ACHN (cell line): ENCODE data around the gene IGF1.

Source experiments
- DNase-seq: peaks from one replicate; pipeline ENCODE4 v3.0.0-alpha.2; 2015
- in situ Hi-C: cut with HindIII; loops from 2 replicates; pipeline ENCODE4 v1.10.0; 2017; ENCODE audit warnings: low sequenced_read_pairs, low pct_ligation_motif_present, low pct_unique_long_range_greater_than_20kb

The IGF1 gene

DNA sequence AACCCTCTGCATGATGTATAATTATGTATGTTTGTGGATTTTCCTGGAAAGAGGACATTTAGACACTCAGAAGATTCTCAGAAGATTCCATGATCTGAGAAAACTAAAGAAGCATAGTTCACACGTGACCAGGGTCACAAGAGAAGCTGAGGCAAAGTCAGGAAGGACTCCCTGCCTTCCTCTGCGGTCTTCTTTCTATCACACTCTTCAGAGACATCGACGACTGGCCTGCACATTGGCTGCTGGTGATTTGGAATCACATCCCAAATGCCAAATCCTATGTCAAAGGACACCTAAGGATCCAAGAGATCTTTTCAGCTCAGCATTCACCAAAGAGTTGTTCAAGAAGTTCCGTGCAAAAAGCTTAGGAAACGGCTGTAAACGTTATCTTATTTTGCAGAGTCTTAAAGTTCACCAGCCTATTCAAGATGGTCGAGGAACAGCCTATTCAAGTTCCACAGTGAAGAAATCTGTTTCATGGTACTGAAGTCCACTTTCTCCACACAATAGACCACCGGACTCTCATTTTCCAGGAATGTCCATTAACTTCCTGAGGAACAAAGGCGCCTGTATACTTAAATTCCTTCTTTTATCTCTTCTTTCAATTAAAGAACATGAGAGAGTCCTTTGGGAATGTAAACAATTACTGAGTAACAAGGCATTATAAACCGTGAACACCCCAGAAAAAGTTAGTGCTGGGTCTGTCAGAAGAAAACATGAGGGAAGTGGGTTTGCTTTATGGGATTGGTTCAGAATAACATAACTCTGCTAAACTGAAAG, 42.1 kb downstream of the IGF1 start:
- no peak for DNase-seq
- in situ Hi-C loops, result no loop called here

DNA sequence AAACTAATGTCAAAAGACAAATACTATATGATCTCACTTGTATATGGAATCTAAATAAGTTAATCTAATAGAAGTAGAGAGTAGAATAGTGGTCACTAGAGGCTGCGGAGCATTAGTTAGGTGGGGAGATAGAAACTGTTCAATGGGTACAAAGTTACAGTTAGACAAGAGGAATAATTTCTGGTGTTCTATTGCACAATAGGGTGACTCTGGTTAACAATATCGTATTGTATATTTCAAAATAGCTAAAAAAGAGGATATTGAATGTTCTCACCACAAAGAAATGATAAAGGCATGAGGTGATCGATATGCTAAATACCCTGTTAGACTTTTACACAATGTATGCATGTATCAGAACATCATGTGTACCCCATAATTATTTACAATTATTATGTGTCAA, 42.9 kb downstream of the IGF1 start:
- in situ Hi-C loops, result no loop called here
- no peak for DNase-seq

DNA sequence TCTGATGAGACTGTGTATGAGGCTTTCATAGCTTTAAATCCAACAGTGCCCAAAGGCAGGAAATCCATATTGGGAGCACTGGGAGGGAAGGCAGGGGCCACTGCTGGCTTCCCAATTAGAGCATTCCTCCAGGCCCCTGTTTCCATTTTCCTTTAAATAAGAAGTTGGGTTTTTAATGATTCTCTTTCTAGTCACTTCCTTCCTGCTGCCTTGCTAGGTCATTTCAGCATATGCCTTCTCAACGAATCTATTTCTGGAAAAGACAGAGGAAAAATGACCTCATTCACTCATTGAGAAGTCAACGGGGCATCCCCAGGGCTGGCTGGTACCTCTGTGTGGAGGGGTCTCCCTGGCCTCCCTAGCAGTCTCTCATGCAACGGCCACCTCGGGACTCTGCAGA, 43.5 kb downstream of the IGF1 start:
- DNase-seq, result no peak
- in situ Hi-C loops, result no loop called here

DNA sequence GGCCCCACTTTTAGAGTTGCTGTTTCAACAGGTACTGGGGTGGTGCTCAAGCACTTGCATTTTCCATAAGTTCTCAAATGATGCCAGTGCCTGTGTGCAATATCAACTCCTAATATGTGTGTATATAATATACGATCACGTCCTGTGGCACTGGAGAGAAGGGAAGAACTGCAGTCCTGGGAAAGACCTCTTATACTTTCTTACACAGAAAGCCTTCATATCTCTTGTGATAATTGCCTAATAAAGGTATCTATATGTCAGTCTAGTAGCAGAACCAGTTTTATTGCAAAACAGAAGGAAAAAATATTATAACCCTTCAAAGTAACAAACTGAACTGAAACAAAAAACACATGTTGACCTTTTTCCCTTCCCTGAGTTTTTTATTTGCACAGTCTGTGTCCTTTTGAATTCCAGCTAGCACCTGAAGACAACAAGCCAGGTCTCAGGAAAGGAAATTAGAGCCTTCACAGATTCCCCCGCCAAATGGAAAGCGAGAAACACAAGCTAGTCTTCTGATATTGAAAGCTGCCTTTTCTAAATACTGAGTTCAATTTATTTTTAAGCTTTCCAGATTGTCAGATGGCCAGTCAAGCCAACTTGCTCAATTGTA, 44.4 kb downstream of the IGF1 start:
- in situ Hi-C loops, result no loop called here
- no peak for DNase-seq

GRCh38 chr12:102433304-102433703, 47.1 kb downstream of the IGF1 start:
- no peak for DNase-seq
- in situ Hi-C loops, result no loop called here

DNA sequence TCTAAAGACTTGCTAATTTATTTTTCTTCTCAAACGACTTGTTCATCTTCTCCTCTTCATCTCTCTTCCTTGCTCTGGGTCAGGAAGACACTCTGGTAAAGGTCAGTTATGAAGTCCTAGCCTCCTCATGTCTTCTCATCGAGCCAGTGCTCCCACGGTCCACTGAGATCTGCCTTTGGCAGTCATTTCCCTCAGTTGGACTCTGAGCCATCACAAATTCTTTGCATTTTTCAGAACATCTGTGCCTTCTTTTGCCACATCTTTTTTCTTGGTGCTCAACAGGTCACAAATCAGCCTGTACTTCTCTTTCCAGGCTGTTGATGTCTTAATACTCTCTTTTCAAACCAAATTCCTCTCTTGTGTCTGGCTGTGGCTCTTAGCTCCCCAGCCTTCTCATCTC, 49.7 kb downstream of the IGF1 start:
- in situ Hi-C loops, result no loop called here
- no peak for DNase-seq

DNA sequence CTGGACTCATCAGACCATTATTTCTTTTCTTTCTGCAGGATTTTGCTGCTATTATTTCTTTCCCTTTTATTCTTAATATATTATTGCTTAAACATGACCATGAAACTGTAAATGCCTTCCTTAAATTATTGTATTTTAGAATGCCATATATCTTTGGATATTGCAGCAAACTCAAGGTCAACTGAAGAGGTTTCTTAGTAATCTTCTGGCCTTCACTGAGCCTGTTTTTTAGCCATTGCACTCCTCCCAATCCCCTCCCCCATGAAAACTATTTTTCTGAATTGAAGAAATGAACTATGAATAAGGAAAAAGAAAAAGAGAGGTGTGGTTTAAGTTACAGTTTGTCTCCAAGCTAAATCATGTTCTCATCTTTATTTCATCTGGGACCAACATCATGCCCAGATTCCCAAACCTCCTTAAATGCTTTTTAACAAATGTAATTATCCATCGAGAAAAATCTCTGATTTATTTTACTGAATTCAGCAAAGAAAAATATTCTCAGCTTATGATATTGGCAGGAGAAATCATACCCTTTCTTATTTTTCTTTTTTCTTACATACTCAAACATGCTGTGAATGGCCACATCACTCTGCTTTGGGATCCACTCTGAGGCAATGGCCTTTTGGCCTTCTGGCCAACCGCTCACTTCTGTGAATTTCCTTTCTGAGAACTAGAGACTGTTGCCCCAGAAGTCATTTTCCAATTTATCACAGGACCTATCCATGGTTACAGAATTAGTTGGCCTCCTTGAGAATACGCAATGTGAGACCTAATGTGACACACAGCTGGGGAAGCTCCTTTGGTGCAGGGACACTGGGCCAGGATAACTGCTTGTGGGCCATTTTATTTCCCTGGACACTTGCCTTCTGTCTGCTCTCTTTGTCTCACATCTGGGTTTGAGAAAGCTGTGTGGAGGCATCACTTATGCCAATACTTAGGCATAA, 50.9 kb downstream of the IGF1 start:
- no peak for DNase-seq
- in situ Hi-C loops, result no loop called here

- no peak for DNase-seq
- in situ Hi-C loops, result no loop called here
Observed at GRCh38 chr12:102427543-102427941, 52.8 kb downstream of the IGF1 start.

DNA sequence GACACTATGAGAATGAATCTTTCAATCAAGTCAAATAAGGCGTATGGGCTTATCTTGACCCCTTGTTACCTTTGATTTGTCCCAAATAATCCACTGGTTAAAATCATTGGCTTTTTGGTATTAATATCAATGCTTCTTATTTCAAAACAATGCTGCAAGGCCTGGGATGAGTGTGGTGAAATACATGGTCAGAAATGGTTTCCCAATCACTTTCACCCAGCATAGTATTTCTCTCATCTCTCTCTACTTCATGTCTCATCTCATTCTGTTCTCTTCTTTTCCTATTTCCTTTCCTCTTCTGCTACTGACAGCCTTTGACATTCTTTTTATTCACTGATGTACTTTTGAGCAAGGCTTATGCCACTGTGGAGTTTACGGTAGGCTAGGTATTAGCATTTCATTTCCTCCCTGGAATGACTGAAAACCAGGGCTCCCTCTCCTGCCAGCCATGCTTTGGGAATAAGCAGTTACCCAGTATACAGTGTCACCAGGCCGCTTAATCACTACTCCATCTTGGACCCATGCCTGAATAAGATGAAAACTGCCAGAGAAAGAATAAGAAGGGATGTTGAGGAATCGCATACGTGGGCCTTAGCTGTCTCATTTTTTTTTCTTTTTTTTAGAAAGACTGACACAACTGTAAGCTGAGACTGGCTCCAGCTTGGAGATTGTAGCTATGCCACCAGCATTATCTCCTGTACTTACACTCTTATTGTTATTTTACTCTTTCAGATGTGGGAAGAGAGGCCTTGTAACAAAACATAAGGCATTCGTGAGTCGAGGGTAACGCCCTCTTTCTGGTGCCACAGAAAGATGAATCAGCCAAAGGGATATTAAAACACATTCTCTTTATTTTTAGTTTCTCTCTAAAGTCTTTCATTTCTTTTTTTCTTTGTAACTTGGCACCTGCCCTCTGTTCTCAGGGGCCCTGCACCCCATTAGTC, 53.5 kb downstream of the IGF1 start:
- no peak for DNase-seq
- in situ Hi-C loops, result no loop called here

DNA sequence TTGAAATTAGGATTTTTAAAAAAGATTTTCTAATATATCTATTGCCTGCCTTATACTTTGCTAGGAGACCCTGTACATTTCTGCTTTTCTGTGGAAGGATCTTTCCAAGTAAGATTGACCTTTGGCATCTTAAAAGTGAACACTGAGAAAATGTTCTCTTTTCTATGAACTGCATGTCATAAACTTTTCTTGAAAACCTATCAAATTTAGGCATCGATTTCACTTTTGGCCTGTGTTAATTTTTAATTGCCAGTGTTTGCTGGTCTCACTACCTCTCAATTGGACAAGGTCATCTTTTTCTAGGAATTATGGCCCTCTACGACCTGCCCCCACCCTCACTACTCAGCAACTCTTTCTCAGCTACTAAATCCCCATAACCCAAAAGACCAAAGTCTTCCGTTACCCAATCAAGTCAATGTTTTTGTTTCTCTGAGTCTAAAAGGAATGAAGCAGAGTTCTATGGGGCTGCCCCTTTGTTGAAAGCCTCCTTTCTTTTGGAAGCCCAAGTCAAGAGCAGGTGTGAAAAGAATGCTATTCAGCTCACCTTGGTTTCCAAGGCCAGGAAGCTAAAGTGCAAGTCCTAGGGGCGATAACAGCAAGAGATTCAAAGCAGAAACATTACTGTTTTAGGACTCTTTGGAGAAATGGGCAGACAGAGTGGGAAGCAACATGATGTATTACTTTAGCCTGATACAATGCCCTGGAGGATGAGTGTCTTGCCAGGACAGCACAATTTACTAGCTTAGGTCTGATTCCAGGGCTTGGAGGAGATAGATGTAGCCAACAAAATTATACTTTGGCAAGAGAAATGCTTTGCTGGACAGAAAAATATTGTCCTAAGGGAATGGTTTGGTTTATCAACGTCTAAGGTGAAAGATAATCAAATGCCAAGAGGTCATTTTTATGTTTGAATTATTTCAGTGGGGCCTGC, 55.0 kb downstream of the IGF1 start:
- no peak for DNase-seq

GRCh38 chr12:102423462-102423861, 56.9 kb downstream of the IGF1 start:
- in situ Hi-C loops, result no loop called here
- no peak for DNase-seq

More for the DNA sequence above, 55.0 kb downstream of the IGF1 start:
- in situ Hi-C loops, result no loop called here

DNA sequence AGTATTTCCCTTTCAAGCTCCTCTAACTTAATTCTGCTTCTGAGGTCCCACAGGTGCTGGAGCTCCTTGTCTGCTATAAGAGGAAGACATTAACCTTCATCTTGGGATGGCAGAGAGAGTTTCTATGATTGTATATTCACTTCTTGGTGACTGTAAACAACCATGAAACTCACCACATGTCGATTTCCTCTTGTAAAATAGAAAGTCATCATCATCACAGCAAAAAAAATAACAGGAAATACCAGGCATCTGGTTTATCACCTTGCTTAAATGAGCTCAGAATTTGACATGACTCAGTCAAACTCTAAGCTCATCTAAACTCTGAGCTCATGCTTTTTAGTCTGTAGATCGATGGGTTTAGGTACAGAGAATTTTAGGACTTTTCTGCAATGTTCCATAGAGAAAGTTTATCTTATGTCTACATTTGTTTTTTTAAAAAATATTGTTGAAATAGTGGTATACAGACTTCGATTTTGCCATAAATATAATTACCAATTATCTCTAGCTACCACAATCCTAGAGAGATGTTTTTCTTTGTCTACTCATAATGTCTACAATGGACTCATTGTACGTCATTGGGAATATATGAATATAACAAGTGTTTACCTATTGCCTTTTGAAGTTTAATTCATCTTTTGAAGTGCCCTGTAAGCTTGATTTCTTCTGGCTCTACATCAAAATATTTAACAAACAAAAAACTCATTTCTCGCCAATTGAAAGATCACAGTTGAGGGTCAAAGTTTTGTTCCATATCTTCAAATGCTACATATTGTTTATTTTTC, 58.4 kb downstream of the IGF1 start:
- in situ Hi-C loops, result no loop called here
- no peak for DNase-seq

DNA sequence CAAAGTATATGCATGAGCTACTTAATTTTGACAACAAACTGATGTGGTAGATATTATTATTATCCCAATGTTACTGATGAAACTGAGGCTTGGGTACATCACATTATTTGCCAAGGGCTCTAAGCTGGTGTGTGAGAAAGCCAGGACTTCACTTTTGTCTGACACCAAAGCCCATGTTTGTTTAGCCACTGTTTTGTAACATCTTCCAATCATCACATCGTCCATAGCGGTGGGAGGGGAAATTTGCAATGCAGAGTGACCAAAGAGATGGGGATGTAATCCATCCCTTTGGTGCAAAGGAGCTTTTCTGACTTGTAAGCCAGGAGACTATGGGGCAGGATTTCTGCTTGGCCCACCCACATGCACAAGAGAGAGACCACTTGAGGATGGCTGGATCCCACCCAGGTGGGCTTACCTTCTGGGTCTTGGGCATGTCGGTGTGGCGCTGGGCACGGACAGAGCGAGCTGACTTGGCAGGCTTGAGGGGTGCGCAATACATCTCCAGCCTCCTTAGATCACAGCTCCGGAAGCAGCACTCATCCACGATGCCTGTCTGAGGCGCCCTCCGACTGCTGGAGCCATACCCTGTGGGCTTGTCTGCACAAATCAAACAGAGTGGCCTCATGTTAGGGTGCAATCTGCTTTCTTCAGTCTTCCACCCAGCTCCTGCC, 61.1 kb downstream of the IGF1 start:
- in situ Hi-C loops, result no loop called here
- DNase-seq, result no peak

DNA sequence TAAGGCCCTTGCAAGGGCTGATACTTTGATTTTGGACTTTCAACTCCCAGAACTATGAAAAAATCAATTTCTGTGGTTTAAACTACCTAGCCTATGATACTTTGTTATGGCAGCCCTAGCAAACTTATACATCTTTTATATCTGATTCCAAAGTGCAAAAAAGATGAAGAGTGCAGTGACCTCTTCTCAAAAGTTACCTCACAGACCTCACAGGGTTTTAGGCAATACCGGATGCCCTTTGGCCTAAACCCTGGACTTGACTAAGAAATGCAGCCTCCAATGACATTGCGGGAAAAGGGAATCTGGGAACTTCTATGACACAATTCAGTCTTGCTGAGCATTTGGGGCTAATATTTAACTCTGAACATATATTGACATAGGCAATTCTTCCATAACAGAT, 63.3 kb downstream of the IGF1 start:
- in situ Hi-C loops, result no loop called here
- DNase-seq, result no peak

- in situ Hi-C loops, result no loop called here
- DNase-seq, result no peak
Observed at GRCh38 chr12:102415515-102415914, 64.8 kb downstream of the IGF1 start.

DNA sequence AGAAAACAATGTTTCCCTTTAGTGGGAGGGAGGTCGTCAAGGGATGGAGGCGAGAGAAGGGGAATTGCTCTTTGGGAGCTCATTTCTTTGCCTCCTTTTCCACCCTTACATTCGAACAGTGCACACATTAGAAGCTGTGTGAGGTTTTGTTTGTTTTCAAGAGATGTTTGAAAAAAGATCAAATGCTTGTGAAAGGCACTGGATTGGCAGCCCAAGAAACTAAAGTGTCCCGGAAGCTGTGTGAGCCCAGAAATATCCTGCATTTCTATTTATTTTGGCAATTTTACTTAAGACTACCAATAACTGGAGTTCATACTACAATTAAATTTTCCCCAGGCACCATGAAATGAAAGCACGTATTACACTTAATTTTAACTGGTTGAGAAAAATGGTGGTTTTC, 67.0 kb downstream of the IGF1 start:
- no peak for DNase-seq
- in situ Hi-C loops, result no loop called here
